Mucosa of gallbladder (tissue), 1 donor: ENCODE measurements around the gene ZNF668. TPM values are rescaled to one million over a fixed set of nuclear protein-coding genes. Genes with fewer than 3 reads are reported as not detected.
"Not testable (repeated sequence)": the region's sequence is repeated elsewhere in the genome, so short reads cannot be mapped to it uniquely, and the experiment has no call there.

Experiments used
- DNase-seq: peaks from one replicate; pipeline ENCODE4 v3.0.0-alpha.2; 2020; ENCODE audit warnings: low spot score
- total RNA-seq: library from RNA; stranded (reverse); gene quantifications from one replicate; pipeline ENCODE4 v1.2.1, GENCODE V29; 2021
- donor health status: DM: no; HTN: no; CAD: no.

The ZNF668 gene
- total RNA-seq, 1 donor from 2014 or later: 9.2 TPM

DNA sequence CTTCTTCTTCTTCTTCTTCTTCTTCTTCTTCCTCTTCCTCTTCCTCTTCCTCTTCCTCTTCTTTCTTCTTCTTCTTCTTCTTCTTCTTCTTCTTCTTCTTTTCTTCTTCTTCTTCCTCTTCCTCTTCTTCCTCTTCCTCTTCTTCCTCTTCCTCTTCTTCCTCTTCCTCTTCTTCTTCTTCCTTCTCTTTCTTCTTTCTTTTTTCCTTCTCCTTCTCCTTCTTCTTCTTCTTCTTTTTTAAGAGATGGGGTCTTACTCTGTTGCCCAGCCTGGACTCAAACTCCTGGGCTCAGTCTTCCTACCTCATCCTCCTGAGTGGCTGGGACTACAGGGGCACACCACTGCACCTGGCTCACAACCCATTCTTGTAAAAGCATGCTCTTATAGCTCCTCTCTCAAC is 60.7 kb downstream of the ZNF668 start:
- DNase-seq: not testable (repeated sequence)

DNA sequence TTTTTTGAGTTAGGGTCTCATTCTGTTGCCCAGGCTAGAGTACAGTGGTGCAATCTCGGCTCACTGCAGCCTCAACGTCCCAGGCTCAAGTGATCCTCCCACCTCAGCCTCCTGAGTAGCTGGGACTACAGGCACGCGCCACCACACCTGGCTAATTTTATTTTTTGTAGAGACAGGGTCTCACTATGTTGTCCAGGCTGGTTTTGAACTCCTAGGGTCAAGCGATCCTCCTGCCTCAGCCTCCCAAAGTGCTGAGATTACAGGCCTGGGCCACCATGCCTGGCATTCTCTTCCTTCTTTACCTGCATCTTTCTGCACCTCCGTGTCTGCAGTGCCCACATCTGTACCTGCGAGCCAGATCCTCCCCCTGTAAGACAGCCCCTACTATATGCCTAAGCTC is 62.2 kb downstream of the ZNF668 start:
- not testable (repeated sequence) for DNase-seq

Other genes starting within 250 kb of the ZNF668 start
- gene BCL7C, start 180.2 kb downstream of the ZNF668 start, total RNA-seq: 37.8 TPM
- 11.0 TPM for gene CTF1, start 177.6 kb downstream of the ZNF668 start, total RNA-seq
- gene FBXL19, start 150.7 kb downstream of the ZNF668 start, total RNA-seq: 27.7 TPM
- 34.4 TPM for gene ORAI3, start 125.2 kb downstream of the ZNF668 start, total RNA-seq
- 17.6 TPM for gene SETD1A, start 116.5 kb downstream of the ZNF668 start, total RNA-seq
- 30.6 TPM for gene HSD3B7, start 89.0 kb downstream of the ZNF668 start, total RNA-seq
- 0.58 TPM for gene STX1B, start 63.6 kb downstream of the ZNF668 start, total RNA-seq
- gene STX4, start 40.7 kb downstream of the ZNF668 start, total RNA-seq: 84.0 TPM
- 26.1 TPM for gene ZNF646, start 182 bp upstream of the ZNF668 start, total RNA-seq
- gene PRSS53, start 14.7 kb upstream of the ZNF668 start, total RNA-seq: 4.5 TPM
- gene VKORC1, start 20.6 kb upstream of the ZNF668 start, total RNA-seq: 100 TPM
- 49.6 TPM for gene BCKDK, start 34.1 kb upstream of the ZNF668 start, total RNA-seq
- gene KAT8, start 43.4 kb upstream of the ZNF668 start, total RNA-seq: 67.2 TPM
- gene PRSS8, start 61.5 kb upstream of the ZNF668 start, total RNA-seq: 312 TPM
- 5.7 TPM for gene PRSS36, start 75.8 kb upstream of the ZNF668 start, total RNA-seq
- gene FUS, start 105.9 kb upstream of the ZNF668 start, total RNA-seq: 208 TPM
- 25.1 TPM for gene PYCARD, start 128.5 kb upstream of the ZNF668 start, total RNA-seq
- 0.06 TPM for gene TRIM72, start 139.9 kb upstream of the ZNF668 start, total RNA-seq
- gene PYDC1, start 142.9 kb upstream of the ZNF668 start, total RNA-seq: not detected
- gene ITGAM, start 185.7 kb upstream of the ZNF668 start, total RNA-seq: 14.9 TPM